Fibroblast of mammary gland (primary cell): ENCODE results near the gene ZHX3.

Source experiments
- DNase-seq: peaks from one replicate; pipeline ENCODE4 v3.0.0-alpha.2; 2010; ENCODE audit warnings: low read depth
- H3K4me3 ChIP-seq: 2 replicates; pipeline ENCODE4 v1.5.1; 2011; ENCODE audit warnings: low read depth, mild to moderate bottlenecking, low read length, moderate library complexity; ENCODE audit not compliant: control insufficient read depth
- CTCF ChIP-seq: conservative IDR thresholded peaks from 2 replicates; pipeline ENCODE4 v1.5.1; 2011; ENCODE audit warnings: low read depth, low read length, inconsistent platforms; ENCODE audit not compliant: control insufficient read depth, insufficient read depth

The ZHX3 gene

GRCh38 chr20:41353530-41353929 is 36.0 kb upstream of the ZHX3 start:
- no peak for TF ChIP-seq CTCF
- H3K4me3 ChIP-seq, result no peak overlapping the region
- no peak for DNase-seq

- no peak for TF ChIP-seq CTCF
- no peak overlapping the region for H3K4me3 ChIP-seq
- no peak for DNase-seq
These were observed 35.1 kb upstream of the ZHX3 start for GRCh38 chr20:41352666-41353065.

- DNase-seq, result no peak
- TF ChIP-seq CTCF, result no peak
- no peak overlapping the region for H3K4me3 ChIP-seq
These were observed 34.6 kb upstream of the ZHX3 start for GRCh38 chr20:41352106-41352505.

- no peak for TF ChIP-seq CTCF
- no peak overlapping the region for H3K4me3 ChIP-seq
- no peak for DNase-seq
These were observed 33.0 kb upstream of the ZHX3 start for GRCh38 chr20:41350408-41350962.

- no peak overlapping the region for H3K4me3 ChIP-seq
- no peak for DNase-seq
- no peak for TF ChIP-seq CTCF
These were observed 32.4 kb upstream of the ZHX3 start for GRCh38 chr20:41349943-41350342.

- no peak overlapping the region for H3K4me3 ChIP-seq
- DNase-seq, result no peak
- TF ChIP-seq CTCF, result no peak
These were observed 31.7 kb upstream of the ZHX3 start for GRCh38 chr20:41349266-41349665.
